Mucosa of rectum (tissue), 2 donors: ENCODE data around the gene LINC01488.

ENCODE experiments used
- H3K27ac ChIP-seq, 2 donors: one replicate each; pipeline ENCODE4 v1.7.0; 2013; ENCODE audit warnings: inconsistent platforms in 2 of 2, low read depth in 2 of 2, low read length in 2 of 2
- H3K27me3 ChIP-seq, 2 donors: one replicate each; pipeline ENCODE4 v1.7.0; 2013; ENCODE audit warnings: low read length in 2 of 2; ENCODE audit not compliant: control insufficient read depth in 2 of 2, insufficient read depth in 2 of 2
- H3K36me3 ChIP-seq, 2 donors: one replicate each; pipeline ENCODE4 v1.7.0; 2013; ENCODE audit warnings: low read length in 2 of 2; ENCODE audit not compliant: control insufficient read depth in 2 of 2, insufficient read depth in 2 of 2
- H3K4me1 ChIP-seq, 2 donors: one replicate each; pipeline ENCODE4 v1.7.0; 2013; ENCODE audit warnings: low read length in 2 of 2, mild to moderate bottlenecking in 1 of 2; ENCODE audit not compliant: control insufficient read depth in 2 of 2, insufficient read depth in 2 of 2
- H3K4me3 ChIP-seq, 2 donors: one replicate each; pipeline ENCODE4 v1.7.0; 2013; ENCODE audit warnings: low read length in 2 of 2
- H3K9ac ChIP-seq, 2 donors: one replicate each; pipeline ENCODE4 v1.7.0; 2013; ENCODE audit warnings: low read length in 2 of 2, low read depth in 1 of 2, mild to moderate bottlenecking in 1 of 2
- H3K9me3 ChIP-seq, 2 donors: one replicate each; pipeline ENCODE4 v1.7.0; 2013; ENCODE audit warnings: low read length in 2 of 2; ENCODE audit not compliant: control insufficient read depth in 2 of 2
- donor health status: healthy.
- donor health status: Normal muscosa, but diverticular disease.

The LINC01488 gene

DNA sequence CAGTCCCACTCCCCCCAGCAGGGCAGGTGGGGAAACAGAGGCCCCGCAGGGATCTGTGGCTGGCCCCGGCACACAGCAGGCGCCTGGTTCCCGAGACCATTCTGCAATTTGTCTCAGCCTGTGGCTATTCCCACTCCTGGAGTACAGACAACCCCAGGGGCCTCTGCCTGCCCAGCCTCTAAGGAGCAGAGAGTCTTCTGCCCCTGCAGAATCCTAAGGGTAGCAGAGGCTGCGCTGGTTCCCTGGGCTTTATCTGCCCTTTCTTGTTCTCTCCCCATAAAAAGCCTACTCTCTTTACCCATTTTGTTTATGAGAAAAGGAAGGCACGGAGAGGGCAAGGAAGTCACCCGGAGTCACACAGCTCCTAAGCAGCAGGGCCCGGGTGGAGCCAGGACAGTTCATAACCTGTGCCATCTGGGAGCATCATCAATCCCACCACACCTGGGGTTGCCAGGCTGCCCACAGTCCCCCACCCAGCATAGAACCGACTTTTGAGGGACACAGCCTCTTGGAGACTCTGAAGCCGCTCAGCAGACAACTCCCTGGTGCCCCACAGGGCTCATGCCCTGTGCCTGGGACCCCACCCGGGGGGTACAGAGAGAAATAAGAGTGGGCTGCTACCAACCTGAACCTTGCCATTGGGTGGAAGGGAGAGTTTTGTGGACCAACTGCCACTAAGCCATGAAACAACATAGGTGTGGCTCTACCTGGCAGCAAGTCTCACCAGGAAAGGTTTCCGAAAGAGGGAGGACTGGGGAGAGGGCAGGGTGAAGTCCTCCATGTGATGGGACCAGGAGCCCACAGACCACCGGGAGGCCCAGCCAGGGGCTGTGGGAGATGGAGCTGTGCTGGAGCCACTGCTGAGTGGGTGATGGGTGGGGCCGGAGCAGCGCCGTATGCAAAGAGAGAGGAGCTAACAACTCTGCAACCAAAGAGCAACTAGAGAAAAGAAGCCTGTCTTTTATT lies 17.2 kb upstream of the LINC01488 start:
- no peaks in the 10 kb centered on the region for H3K27me3 ChIP-seq
- peak overlapping the region; percentile 82 to 88 for H3K27ac ChIP-seq
- peak overlapping the region in 1 of 2 donors; percentile 13 for H3K4me3 ChIP-seq
- peaks cover 40 to 46% of the 10 kb centered on the region in 2 donors for H3K4me1 ChIP-seq
- H3K9ac ChIP-seq = peak overlapping the region; percentile 47 to 50
- no peaks in the 10 kb centered on the region for H3K36me3 ChIP-seq
- H3K9me3 ChIP-seq = peaks cover 0 to 3% of the 10 kb centered on the region in 2 donors

DNA sequence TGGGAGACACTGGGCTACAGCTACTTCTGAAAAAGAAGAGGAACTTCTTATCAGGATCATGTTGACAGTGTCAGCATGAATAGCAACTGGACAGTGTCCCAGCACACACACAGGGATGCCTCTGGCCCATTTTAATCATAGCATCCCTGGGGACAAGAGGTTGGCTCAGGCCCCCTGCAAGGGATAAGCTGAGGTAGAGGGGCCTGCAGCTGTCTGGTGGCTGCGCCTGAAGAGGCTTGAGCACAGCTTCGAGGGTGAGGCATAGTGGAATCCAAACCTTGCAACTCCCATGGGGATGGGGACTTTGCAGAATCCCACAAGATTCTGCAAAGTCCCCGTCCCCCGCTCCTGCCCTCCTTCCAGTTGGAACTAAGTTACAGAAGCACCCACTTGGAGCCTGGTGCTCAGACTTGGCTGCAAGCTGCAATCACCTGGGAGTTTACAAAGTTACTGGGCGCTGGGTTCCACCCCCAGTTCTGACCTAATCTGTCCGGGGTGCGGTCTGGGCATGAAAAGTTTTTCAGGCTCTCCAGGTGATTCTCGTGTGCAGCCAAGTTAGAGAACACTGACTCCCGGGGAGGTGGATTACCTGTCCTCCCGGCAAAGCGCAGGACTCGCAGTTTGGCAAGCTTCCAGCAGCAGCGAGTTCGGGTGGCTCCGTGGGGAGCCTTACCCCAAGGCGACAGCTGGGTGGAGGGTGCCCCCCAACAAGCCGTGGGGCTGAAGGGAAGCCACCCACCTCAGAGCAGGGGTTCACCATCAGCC lies 16.0 kb upstream of the LINC01488 start:
- peaks cover 45 to 51% of the 10 kb centered on the region in 2 donors for H3K4me1 ChIP-seq
- no peaks in the 10 kb centered on the region for H3K27me3 ChIP-seq
- no peaks in the 10 kb centered on the region for H3K36me3 ChIP-seq
- peaks cover 0 to 3% of the 10 kb centered on the region in 2 donors for H3K9me3 ChIP-seq
- H3K9ac ChIP-seq = peak overlapping the region; percentile 47 to 54
- H3K27ac ChIP-seq = peak overlapping the region; percentile 82 to 88
- H3K4me3 ChIP-seq = no peak overlapping the region

DNA sequence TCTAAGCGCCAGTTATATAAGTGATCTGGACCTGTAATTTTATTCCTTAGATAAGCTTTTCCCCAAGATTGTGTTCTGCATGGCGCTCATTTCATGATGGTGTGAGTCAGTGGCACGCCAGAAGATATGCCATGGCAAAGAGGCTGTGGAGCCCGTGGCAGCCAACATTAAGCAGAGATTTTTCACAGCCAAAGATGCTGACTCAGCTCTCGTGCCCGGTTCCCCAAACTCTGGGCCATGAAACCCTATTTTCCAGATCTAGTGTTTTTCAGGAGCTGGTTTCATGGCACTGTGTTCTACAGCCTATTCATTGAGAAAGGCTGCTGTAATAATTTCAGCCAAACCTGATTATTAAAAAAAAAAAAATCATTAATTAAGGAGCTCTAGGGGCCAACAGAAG lies 15.4 kb upstream of the LINC01488 start:
- no peak overlapping the region for H3K4me3 ChIP-seq
- H3K9me3 ChIP-seq = no peaks in the 10 kb centered on the region
- peak overlapping the region; percentile 32 to 54 for H3K9ac ChIP-seq
- peak overlapping the region; percentile 82 to 88 for H3K27ac ChIP-seq
- H3K27me3 ChIP-seq = no peaks in the 10 kb centered on the region
- peaks cover 49 to 56% of the 10 kb centered on the region in 2 donors for H3K4me1 ChIP-seq
- H3K36me3 ChIP-seq = no peaks in the 10 kb centered on the region

DNA sequence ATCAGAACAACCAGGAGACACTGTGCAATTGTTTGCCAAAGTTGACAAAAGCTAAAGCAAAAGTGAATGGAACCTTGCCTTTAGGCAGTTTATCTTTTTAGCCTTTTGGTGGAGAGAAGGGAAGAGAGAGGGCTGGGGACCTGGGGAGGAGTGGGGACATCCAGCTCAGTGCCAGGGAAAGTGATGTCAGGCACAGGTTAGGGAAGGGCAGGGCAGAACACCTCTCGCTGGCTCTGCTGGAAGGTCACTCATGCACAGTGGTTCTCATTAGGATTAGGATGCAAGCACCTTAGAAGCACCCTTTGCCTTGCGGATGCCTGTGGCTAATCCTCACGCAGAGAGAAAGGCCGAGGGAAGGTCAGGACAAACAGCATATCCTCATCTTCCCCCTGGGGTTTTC lies 14.3 kb upstream of the LINC01488 start:
- Histone ChIP-seq H3K4me3 (no peak overlapping the region), H3K27ac (no peak overlapping the region), H3K27me3 (no peaks in the 10 kb centered on the region), H3K36me3 (no peaks in the 10 kb centered on the region), H3K9me3 (no peaks in the 10 kb centered on the region), H3K4me1 (peaks cover 49 to 56% of the 10 kb centered on the region in 2 donors), H3K9ac (no peak overlapping the region)

DNA sequence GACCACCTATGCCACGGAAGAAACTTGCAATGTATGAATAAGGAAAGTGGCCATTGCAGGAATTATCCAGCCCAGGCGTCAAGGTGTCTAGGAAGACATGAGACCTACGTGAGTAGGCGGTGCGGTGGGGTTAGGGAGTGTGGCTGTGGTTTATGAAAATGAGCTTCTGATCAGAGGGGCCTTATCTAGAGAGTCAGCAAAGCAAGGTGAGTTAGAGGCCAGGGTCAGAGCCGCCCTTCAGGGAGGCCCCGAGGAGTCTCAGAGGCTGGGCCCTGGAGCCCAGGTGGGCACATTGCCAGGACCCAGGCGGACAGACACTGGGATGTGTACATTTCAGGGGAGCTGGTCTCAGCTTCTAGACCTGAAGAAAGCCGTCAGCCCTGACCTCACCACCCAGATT lies 13.8 kb upstream of the LINC01488 start:
- Histone ChIP-seq H3K27ac (no peak overlapping the region), H3K27me3 (no peaks in the 10 kb centered on the region), H3K9me3 (no peaks in the 10 kb centered on the region), H3K4me3 (no peak overlapping the region), H3K4me1 (peaks cover 45 to 52% of the 10 kb centered on the region in 2 donors), H3K9ac (no peak overlapping the region), H3K36me3 (no peaks in the 10 kb centered on the region)

DNA sequence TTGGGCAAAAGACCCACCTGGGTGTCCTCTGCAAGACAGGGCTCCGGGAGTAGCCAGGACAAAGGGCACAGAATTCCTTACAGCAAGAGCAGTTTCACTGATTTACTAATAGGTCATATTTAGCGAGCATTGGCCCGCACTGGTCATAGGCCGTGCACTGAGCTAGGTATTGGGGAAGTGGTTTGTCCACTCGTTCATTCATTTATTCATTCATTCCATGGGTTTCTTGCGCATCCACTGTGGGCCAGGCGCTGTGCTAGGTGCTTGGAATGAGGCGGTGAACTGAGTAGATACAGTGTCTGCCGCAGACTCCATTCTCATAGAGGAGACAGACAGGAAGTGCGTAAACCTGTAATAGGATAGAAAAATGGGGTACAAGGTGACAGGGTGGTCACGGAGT lies 13.2 kb upstream of the LINC01488 start:
- Histone ChIP-seq H3K27ac (no peak overlapping the region), H3K4me1 (peaks cover 40 to 46% of the 10 kb centered on the region in 2 donors), H3K9ac (no peak overlapping the region), H3K27me3 (no peaks in the 10 kb centered on the region), H3K9me3 (no peaks in the 10 kb centered on the region), H3K4me3 (no peak overlapping the region), H3K36me3 (no peaks in the 10 kb centered on the region)

DNA sequence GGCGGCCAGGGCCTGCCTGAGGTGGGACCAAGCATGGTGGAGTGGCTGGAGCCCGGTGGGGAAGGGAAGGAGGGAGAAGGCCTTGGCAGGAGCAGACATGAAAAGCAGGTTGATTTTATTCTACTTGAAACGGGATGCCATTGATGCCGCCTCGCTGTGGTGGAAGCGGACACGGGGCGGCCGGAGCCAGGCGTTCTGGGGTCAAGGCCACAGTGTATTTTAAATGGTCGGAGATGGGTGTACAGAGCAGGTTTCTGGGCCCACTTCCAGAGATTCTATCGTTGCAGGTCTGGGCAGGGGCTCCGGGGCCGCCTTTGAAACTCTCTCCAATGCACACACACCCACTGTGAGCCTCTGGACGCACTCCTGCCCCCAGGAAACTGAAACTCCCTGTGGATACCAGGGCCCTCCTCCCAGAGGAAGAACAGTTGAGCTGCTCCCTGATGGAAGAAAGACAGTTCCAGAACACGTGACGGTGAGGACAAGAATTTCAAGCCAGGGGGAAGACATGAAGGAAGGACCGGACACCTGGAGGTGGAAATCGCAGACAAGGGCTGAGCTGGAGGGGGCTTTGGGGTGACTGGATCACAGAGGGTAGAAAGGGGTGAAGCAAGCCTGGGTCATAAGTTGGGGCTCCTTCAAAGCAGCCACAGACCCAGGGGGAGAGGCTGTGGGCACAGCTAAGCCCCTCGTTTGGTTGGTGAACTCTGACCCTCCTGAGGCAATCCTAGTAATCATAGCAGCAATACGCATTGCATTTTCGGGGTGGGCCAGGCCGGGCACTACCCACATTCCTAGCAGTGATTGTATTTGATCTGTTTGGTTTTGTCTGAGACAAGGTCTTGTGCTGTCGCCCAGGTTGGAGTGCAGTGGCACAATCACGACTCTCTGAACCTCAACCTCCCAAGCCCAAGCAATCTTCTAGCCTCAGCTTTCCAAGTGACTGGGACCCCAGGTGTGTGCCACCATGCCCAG lies 12.3 kb upstream of the LINC01488 start:
- Histone ChIP-seq H3K4me1 (peaks cover 30 to 36% of the 10 kb centered on the region in 2 donors), H3K27me3 (no peaks in the 10 kb centered on the region), H3K9me3 (no peaks in the 10 kb centered on the region), H3K9ac (no peak overlapping the region), H3K27ac (peak overlapping the region in 1 of 2 donors; percentile 67), H3K36me3 (no peaks in the 10 kb centered on the region), H3K4me3 (no peak overlapping the region)

DNA sequence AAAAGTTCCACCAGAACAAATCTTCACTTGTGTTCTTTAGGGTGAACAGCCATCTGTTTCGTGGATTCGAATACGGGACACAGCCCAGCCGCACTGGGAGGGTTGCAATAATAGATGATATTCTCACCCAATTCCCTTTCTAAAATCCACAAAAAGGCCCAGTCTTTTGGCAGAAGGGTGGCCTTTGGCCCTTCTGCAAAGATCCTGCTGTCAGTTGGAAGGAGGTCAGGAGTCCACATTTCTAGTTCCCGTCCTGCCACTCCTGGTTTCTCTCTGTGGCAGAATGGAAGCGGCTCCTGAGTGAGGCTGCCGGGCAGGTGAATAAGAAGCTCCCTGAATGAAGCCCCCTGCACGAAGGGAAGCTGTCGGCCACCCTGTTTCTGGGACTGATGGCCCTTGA lies 11.2 kb upstream of the LINC01488 start:
- Histone ChIP-seq H3K27me3 (no peaks in the 10 kb centered on the region), H3K4me1 (peaks cover 19 to 25% of the 10 kb centered on the region in 2 donors), H3K36me3 (peaks cover 0 to 4% of the 10 kb centered on the region in 2 donors), H3K4me3 (peak overlapping the region in 1 of 2 donors; percentile 31), H3K9me3 (no peaks in the 10 kb centered on the region), H3K27ac (peak overlapping the region; percentile 48 to 67), H3K9ac (peak overlapping the region; percentile 41 to 49)
